ENCODE data around the gene EGR4. TPM values are rescaled to one million over a fixed set of nuclear protein-coding genes. Genes with fewer than 3 reads are reported as not detected.

The EGR4 gene
- total RNA-seq (2014; rRNA removed) = not detected in 2 replicates
- not detected for Bru-seq, nascent RNA
- BruChase-seq, experiment 1, labeled RNA remaining after a 6-hour chase = not detected
- not detected for BruChase-seq, experiment 2, labeled RNA remaining after a 2-hour chase
- long read RNA-seq = 0 reads

DNA sequence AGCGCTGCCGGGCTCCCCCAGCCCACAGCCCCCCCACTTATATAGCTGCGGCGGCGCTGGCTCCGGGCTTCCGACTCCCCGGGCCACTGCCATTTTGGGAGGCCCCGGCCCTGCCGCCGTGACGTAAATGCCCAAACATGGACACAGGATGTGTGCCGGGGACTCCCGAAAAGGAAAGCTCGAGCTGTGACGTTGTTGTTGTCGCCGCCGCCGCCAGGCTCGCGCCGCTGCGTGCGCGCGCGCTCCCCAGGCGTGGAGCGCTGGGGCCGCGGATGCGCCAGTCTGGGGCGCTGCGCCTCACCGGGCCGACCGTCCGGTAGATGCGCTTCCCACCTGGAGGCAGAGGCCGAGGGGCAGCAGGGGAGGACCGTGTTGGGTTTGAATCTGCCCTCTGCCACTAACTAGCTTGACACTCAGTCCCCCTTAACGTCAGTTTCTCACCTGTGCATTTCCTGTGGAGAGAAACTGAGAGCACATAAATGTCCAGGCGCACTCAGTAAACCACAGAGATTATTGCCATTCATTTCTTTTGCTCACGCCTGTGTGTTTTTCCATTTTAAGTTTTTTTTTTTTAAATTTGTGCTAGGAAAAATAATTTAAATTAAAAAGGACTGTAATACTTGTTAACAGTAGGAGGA, at the start of gene EGR4:
EGR4 (minus strand) TSS at position 15 of the 638 bp plus-strand sequence. CDS start 231 bp downstream, outside the sequence.
- intact Hi-C loops (cut with micrococcal nuclease) = no loop called here
- BruUV-seq (replicated peaks) = no TSS peak
- Histone ChIP-seq H3K4me1 (ENCODE audit: insufficient read depth, low read length) (no peaks in the 10 kb centered on the region), H3F3A (ENCODE audit: low read length, unreplicated experiment) (no peaks in the 10 kb centered on the region), H3K9ac (ENCODE audit: low read length) (no peak within 1 kb of the TSS), H3K4me2 (ENCODE audit: low read length) (peak within 1 kb of the TSS; percentile 80), H3K4me3 (ENCODE audit: low read length) (peak within 1 kb of the TSS; percentile 59), H4K20me1 (ENCODE audit: low read length) (no peaks in the 10 kb centered on the region), H3K9me3 (ENCODE audit: low read length) (no peaks in the 10 kb centered on the region), H3K9me2 (replicated peaks; ENCODE audit: low read length) (no peaks in the 10 kb centered on the region), H3K27ac (ENCODE audit: low read length) (no peak within 1 kb of the TSS), H3K36me3 (ENCODE audit: low read depth, low read length) (no peaks in the 10 kb centered on the region), H3K27me3 (ENCODE audit: low read length) (peaks cover 84% of the 10 kb centered on the region), H2AFZ (ENCODE audit: low read length) (no peak within 1 kb of the TSS), H3K79me2 (ENCODE audit: low read length) (no peaks in the 10 kb centered on the region)
- peak; percentile 64 for ATAC-seq
- ChIA-PET CTCF (no interaction called here), POLR2A (ENCODE audit: unreplicated experiment) (no interaction called here)
- peak; percentile 52 for DNase-seq
- TF ChIP-seq, protein P1, sequence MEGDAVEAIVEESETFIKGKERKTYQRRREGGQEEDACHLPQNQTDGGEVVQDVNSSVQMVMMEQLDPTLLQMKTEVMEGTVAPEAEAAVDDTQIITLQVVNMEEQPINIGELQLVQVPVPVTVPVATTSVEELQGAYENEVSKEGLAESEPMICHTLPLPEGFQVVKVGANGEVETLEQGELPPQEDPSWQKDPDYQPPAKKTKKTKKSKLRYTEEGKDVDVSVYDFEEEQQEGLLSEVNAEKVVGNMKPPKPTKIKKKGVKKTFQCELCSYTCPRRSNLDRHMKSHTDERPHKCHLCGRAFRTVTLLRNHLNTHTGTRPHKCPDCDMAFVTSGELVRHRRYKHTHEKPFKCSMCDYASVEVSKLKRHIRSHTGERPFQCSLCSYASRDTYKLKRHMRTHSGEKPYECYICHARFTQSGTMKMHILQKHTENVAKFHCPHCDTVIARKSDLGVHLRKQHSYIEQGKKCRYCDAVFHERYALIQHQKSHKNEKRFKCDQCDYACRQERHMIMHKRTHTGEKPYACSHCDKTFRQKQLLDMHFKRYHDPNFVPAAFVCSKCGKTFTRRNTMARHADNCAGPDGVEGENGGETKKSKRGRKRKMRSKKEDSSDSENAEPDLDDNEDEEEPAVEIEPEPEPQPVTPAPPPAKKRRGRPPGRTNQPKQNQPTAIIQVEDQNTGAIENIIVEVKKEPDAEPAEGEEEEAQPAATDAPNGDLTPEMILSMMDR (conservative IDR thresholded peaks at IDR 0.05; ENCODE audit: low read depth, low read length) = no peak
- no peak for TF ChIP-seq EZH2phosphoT487 (IDR thresholded peaks at IDR 0.05; ENCODE audit: borderline replicate concordance, low read length)
- peak; percentile 52 for TF ChIP-seq EZH2 (IDR thresholded peaks at IDR 0.05; ENCODE audit: low read length, unreplicated experiment)

DNA sequence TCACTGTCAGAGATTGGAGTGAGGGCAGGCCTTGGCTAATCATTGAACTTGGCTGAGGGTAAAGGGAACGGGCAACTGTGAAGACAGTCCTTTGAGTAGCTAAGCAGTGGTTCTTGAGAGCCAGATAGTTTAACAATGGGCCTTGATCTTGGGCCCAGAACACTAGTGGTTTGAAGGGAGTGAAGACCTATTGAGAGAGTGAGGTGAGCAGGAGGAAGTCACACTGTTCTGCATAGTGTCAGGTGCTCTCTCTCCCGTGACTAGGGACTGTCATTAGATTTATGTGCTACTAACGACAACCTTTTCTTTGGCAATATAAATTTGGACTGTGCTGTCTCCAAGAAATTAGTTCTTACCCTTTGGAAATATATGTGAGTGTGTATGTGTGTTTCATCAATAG, 47.7 kb upstream of the EGR4 start:
- Histone ChIP-seq H3K36me3 (ENCODE audit: low read depth, low read length) (no peaks in the 10 kb centered on the region), H3K4me3 (ENCODE audit: low read length) (no peak overlapping the region), H3K79me2 (ENCODE audit: low read length) (no peaks in the 10 kb centered on the region), H4K20me1 (ENCODE audit: low read length) (no peaks in the 10 kb centered on the region), H3K9ac (ENCODE audit: low read length) (no peak overlapping the region), H2AFZ (ENCODE audit: low read length) (no peak overlapping the region), H3K9me3 (ENCODE audit: low read length) (no peaks in the 10 kb centered on the region), H3K4me2 (ENCODE audit: low read length) (no peak overlapping the region), H3F3A (ENCODE audit: low read length, unreplicated experiment) (no peaks in the 10 kb centered on the region), H3K9me2 (replicated peaks; ENCODE audit: low read length) (no peaks in the 10 kb centered on the region), H3K27ac (ENCODE audit: low read length) (no peak overlapping the region), H3K27me3 (ENCODE audit: low read length) (peaks cover 82% of the 10 kb centered on the region), H3K4me1 (ENCODE audit: insufficient read depth, low read length) (no peaks in the 10 kb centered on the region)
- no peak for TF ChIP-seq EZH2 (IDR thresholded peaks at IDR 0.05; ENCODE audit: low read length, unreplicated experiment)
- TF ChIP-seq, protein P1 (conservative IDR thresholded peaks at IDR 0.05; ENCODE audit: low read depth, low read length) = no peak
- TF ChIP-seq EZH2phosphoT487 (IDR thresholded peaks at IDR 0.05; ENCODE audit: borderline replicate concordance, low read length) = no peak
- ChIA-PET CTCF (no interaction called here), POLR2A (ENCODE audit: unreplicated experiment) (no interaction called here)
- BruUV-seq (replicated peaks) = no TSS peak
- ATAC-seq (no peak), DNase-seq (no peak)
- intact Hi-C loops (cut with micrococcal nuclease) = no loop called here

DNA sequence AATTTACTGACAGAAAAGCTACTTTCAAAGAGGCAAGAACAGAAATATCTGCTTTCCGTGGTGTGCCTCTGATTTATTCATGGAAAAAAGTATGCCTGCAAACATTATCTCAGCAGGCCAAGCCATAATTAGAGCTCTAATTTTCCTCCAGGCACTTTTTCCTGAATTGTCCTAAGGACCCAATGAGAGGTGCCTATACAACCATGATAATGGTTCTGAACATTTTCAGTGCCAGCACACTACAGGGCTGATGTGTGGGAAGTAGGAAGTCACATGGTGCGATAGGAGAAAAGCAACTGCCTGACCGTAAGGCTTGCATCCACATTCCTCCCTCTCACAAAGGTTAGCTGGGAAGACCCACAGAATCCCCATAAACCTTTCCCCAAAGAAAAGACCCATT, 45.9 kb upstream of the EGR4 start:
- ATAC-seq (no peak), DNase-seq (no peak)
- no peaks in the 10 kb centered on the region for H3K4me1 ChIP-seq (ENCODE audit: insufficient read depth, low read length)
- no peak overlapping the region for H3K27ac ChIP-seq (ENCODE audit: low read length)
- BruUV-seq (replicated peaks) = no TSS peak
- CTCF ChIA-PET = no interaction called here
- no peak overlapping the region for H3K4me3 ChIP-seq (ENCODE audit: low read length)
- intact Hi-C loops (cut with micrococcal nuclease) = no loop called here
- no peaks in the 10 kb centered on the region for H3K36me3 ChIP-seq (ENCODE audit: low read depth, low read length)
- no peak overlapping the region for H3K9ac ChIP-seq (ENCODE audit: low read length)
- no peak overlapping the region for H2AFZ ChIP-seq (ENCODE audit: low read length)
- no peaks in the 10 kb centered on the region for H3K79me2 ChIP-seq (ENCODE audit: low read length)
- no peaks in the 10 kb centered on the region for H3K9me2 ChIP-seq (replicated peaks; ENCODE audit: low read length)
- POLR2A ChIA-PET (ENCODE audit: unreplicated experiment) = no interaction called here
- peaks cover 66% of the 10 kb centered on the region for H3K27me3 ChIP-seq (ENCODE audit: low read length)
- TF ChIP-seq, protein P1 (conservative IDR thresholded peaks at IDR 0.05; ENCODE audit: low read depth, low read length) = no peak
- no peak for TF ChIP-seq EZH2 (IDR thresholded peaks at IDR 0.05; ENCODE audit: low read length, unreplicated experiment)
- no peak for TF ChIP-seq EZH2phosphoT487 (IDR thresholded peaks at IDR 0.05; ENCODE audit: borderline replicate concordance, low read length)
- H3K4me2 ChIP-seq (ENCODE audit: low read length) = no peak overlapping the region
- no peaks in the 10 kb centered on the region for H4K20me1 ChIP-seq (ENCODE audit: low read length)
- H3K9me3 ChIP-seq (ENCODE audit: low read length) = no peaks in the 10 kb centered on the region
- H3F3A ChIP-seq (ENCODE audit: low read length, unreplicated experiment) = no peaks in the 10 kb centered on the region
